Tibial nerve (tissue), 3 donors: ENCODE results near the gene PRCD.

ENCODE experiments used
- POLR2A ChIP-seq, 2 donors: fragments of 450-650 bp; IDR thresholded peaks; one replicate each; pipeline ENCODE4 v1.6.1; 2017; ENCODE audit warnings: antibody characterized with exemption in 2 of 2, mild to moderate bottlenecking in 2 of 2, moderate library complexity in 2 of 2
- TF ChIP-seq, protein P1 (sequence below), 5 experiments: fragments of 200-600 bp in 3 of 5; fragments of 450-650 bp in 2 of 5; sonication (generic) in 3 of 5; IDR thresholded peaks; one replicate each; pipeline ENCODE4 v1.5.1; 2016 to 2019; ENCODE audit warnings: antibody characterized with exemption in 5 of 5, mild to moderate bottlenecking in 3 of 5, moderate library complexity in 2 of 5

DNA sequence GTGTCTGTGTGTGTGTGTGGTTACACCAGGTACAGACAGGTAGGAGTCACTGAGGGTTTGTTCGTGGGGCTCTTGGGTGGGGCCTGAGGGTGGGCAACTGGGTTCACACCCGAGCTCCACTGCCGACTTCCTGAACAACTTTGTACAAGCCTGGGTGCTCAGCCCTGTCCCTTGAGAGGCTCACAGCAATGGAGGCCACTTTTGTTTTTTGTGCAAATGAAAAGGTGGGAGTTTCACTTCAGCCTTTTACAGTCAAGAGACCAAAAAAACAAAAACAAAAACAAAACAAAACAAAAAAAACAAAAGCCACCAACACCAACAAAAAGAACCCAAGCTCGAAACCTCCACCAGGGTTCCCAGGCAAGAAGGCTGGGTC, 41.0 kb upstream of the PRCD start:
- TF ChIP-seq, protein P1, sequence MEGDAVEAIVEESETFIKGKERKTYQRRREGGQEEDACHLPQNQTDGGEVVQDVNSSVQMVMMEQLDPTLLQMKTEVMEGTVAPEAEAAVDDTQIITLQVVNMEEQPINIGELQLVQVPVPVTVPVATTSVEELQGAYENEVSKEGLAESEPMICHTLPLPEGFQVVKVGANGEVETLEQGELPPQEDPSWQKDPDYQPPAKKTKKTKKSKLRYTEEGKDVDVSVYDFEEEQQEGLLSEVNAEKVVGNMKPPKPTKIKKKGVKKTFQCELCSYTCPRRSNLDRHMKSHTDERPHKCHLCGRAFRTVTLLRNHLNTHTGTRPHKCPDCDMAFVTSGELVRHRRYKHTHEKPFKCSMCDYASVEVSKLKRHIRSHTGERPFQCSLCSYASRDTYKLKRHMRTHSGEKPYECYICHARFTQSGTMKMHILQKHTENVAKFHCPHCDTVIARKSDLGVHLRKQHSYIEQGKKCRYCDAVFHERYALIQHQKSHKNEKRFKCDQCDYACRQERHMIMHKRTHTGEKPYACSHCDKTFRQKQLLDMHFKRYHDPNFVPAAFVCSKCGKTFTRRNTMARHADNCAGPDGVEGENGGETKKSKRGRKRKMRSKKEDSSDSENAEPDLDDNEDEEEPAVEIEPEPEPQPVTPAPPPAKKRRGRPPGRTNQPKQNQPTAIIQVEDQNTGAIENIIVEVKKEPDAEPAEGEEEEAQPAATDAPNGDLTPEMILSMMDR (IDR thresholded peaks at IDR 0.05), result no peak
- TF ChIP-seq POLR2A (IDR thresholded peaks at IDR 0.05), result no peak
